NOMO-1 (cell line): Measurements from ENCODE around the gene TET3.
A peak's percentile ranks its signal among the peaks of the same experiment; 100 is the strongest.

Experiments
- DNase-seq, 2 experiments: peaks; one replicate each; lab custom pipeline; 2025; ENCODE audit not compliant: unreplicated experiment in 2 of 2; lab: John Stamatoyannopoulos, UW

TET3 gene

GRCh38 chr2:73985308-73986084, 786 bp downstream of the TET3 start:
- peak; percentile 64 to 71 for DNase-seq

GRCh38 chr2:73986085-73986681, 1.5 kb downstream of the TET3 start:
- DNase-seq: no peak

- peak; percentile 45 to 63 for DNase-seq
These were observed 2.6 kb downstream of the TET3 start for GRCh38 chr2:73987109-73987947.

GRCh38 chr2:73987948-73988700, 3.4 kb downstream of the TET3 start:
- no peak for DNase-seq

GRCh38 chr2:73989972-73990371, 5.3 kb downstream of the TET3 start:
- no peak for DNase-seq

- DNase-seq: no peak
These were observed 5.8 kb downstream of the TET3 start for GRCh38 chr2:73990531-73990930.

GRCh38 chr2:73992036-73992435, 7.3 kb downstream of the TET3 start:
- DNase-seq: no peak

GRCh38 chr2:73993376-73993775, 8.7 kb downstream of the TET3 start:
- no peak for DNase-seq

- no peak for DNase-seq
These were observed 9.1 kb downstream of the TET3 start for GRCh38 chr2:73993778-73994177.

GRCh38 chr2:73994178-73994831, 9.6 kb downstream of the TET3 start:
- no peak for DNase-seq

GRCh38 chr2:73995810-73996209, 11.1 kb downstream of the TET3 start:
- no peak for DNase-seq

- no peak for DNase-seq
These were observed 13.1 kb downstream of the TET3 start for GRCh38 chr2:73997813-73998212.

- no peak for DNase-seq
These were observed 13.7 kb downstream of the TET3 start for GRCh38 chr2:73998451-73998850.

GRCh38 chr2:73998933-73999332, 14.2 kb downstream of the TET3 start:
- no peak for DNase-seq

GRCh38 chr2:73999881-74000597, 15.3 kb downstream of the TET3 start:
- no peak for DNase-seq

GRCh38 chr2:74000666-74001065, 16.0 kb downstream of the TET3 start:
- DNase-seq: no peak

- no peak for DNase-seq
These were observed 16.4 kb downstream of the TET3 start for GRCh38 chr2:74001121-74001520.

GRCh38 chr2:74001781-74002504, 17.2 kb downstream of the TET3 start:
- DNase-seq: no peak
